B cell (primary cell): ENCODE measurements around the gene PDZRN3.

Experiments used
- EZH2 ChIP-seq: IDR thresholded peaks from 2 replicates; pipeline ENCODE4 v1.6.1; 2012; ENCODE audit warnings: borderline replicate concordance, low read depth, mild to moderate bottlenecking, moderate library complexity, low read length; ENCODE audit not compliant: insufficient read depth, poor library complexity, severe bottlenecking
- TF ChIP-seq, protein P1 (sequence below): fragments of 200-600 bp; IDR thresholded peaks from one replicate; pipeline ENCODE4 v1.8.0; 2022; ENCODE audit warnings: antibody characterized with exemption, mild to moderate bottlenecking

DNA sequence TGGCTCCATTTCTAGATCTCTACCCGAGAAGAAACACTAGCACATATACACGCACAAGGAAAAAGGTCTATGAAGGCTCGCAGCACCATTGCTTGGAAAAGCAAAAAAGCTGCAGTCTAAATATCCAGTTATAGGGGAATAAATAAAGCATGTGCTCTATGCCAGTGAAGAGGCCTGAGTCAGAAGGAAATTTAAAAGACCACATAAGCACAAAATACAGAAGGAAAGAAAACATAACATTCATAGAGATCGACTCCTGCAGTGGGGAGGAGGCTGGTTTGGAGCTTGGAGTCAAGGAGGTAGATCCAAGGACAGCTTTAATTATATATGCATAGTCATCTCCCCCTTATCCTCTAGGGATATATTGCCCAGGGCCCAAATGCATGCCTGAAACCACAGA, 114.4 kb downstream of the PDZRN3 start:
- TF ChIP-seq, protein P1, sequence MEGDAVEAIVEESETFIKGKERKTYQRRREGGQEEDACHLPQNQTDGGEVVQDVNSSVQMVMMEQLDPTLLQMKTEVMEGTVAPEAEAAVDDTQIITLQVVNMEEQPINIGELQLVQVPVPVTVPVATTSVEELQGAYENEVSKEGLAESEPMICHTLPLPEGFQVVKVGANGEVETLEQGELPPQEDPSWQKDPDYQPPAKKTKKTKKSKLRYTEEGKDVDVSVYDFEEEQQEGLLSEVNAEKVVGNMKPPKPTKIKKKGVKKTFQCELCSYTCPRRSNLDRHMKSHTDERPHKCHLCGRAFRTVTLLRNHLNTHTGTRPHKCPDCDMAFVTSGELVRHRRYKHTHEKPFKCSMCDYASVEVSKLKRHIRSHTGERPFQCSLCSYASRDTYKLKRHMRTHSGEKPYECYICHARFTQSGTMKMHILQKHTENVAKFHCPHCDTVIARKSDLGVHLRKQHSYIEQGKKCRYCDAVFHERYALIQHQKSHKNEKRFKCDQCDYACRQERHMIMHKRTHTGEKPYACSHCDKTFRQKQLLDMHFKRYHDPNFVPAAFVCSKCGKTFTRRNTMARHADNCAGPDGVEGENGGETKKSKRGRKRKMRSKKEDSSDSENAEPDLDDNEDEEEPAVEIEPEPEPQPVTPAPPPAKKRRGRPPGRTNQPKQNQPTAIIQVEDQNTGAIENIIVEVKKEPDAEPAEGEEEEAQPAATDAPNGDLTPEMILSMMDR, result no peak
- TF ChIP-seq EZH2, result no peak
